ENCODE measurements around the gene NT5M.
"Not testable (repeated sequence)": the region's sequence is repeated elsewhere in the genome, so short reads cannot be mapped to it uniquely, and the experiment has no call there.

NT5M gene

DNA sequence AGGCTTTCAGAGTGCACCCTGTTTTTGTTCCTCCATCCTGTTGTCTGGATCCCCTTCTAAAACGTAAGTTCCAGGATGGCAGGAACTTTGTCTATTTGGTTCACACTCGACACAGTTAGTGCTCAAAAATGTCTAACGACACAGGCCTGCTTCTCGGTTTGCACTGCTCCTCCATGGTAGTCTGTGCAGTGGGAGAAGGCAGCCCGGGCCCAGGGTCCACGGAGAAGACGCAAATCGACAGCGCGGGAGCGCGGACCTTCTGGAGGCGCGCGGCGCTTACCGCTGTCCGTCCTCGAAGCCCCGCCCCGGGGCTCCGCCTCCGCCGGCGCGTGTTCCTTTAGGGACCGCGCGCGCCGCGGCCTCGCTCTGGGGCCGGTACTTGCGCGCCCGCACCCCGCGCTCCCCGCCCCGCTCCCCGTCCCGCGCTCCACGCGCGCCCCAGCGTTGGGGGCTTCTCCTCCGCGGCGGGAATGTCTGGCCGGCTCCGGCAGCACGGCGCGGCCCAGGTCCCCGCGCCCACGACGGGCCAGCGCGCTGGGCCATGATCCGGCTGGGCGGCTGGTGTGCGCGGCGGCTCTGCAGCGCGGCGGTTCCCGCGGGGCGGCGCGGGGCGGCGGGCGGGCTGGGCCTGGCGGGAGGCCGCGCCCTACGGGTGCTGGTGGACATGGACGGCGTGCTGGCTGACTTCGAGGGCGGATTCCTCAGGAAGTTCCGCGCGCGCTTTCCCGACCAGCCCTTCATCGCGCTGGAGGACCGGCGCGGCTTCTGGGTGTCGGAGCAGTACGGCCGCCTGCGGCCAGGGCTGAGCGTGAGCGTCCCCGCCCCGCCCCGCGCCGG lies at the start of gene NT5M:
Gene NT5M (plus strand): TSS at position 364 of the 837 bp plus-strand sequence. CDS start 178 bp downstream, at position 542.
- peak; percentile 66 for DNase-seq (ENCODE audit: low spot score)

DNA sequence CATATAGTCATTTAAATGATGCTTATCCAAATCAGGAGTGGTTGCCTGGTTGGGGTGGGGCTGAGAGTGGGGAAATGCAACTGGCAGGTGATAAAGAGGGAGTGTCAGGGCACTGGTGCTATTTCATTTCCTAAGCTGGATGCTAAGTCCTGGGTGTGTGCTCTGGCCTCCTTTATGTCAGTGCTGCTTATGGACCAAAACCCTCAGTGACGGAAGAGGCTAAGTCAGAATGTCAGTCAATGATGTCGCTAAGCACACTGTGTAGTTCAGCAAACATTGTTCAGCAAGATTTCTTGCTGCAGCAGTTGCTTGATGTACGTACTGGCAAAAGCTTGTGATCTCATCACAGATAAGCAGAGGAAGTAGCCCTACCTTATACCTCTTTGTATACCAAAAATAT lies 49.8 kb upstream of the NT5M start:
- no peak for DNase-seq (ENCODE audit: low spot score)

DNA sequence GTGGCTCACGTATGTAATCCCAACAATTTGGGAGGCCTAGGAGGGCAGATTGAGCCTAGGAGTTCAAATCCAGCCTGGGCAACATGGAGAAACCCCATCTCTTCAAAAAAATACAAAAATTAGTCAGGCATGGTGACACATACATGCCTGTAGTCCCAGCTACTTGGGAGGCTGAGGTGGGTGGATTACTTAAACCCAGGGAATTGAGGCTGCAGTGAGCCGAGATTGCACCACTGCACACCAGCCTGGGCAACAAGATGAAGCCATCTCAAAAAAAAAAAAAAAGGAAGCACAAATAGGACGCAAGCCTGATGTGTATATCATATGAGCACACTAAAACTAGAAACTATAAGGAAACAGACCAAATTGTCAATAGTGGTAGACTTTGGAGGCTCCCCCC lies 49.1 kb upstream of the NT5M start:
- DNase-seq (ENCODE audit: low spot score): no peak

DNA sequence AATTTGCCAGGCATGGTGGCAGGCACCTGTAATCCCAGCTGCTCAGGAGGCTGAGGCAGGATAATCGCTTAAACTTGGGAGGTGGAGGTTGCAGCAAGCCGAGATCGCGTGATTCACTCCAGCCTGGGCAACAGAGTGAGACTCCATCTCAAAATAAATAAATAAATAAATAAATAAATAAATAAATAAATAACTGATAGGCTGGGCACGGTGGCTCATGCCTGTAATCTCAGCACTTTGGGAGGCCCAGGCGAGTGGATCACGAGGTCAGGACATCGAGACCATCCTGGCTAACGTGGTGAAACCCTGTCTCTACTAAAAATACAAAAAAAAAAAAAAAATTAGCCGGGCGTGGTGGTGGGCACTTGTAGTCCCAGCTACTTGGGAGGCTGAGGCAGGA lies 47.5 kb upstream of the NT5M start:
- DNase-seq (ENCODE audit: low spot score): not testable (repeated sequence)

DNA sequence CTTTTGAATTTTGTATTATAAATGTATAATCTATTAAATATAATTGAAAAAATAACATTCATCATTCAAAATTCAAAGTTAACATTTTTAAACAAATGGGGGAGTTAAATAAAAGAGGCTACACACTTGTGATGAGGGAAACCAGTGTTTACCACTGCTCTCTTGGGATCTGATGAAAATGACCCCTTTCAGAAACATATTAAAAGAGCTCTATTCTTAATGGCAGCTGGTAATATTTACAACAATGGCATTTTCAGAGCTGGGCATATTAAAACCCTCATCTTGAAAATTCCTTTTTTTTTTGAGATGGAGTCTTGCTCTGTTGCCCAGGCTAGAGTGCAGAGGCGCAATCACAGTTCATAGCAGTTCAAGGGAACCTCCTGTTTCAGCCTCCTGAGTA lies 46.9 kb upstream of the NT5M start:
- DNase-seq (ENCODE audit: low spot score): no peak

DNA sequence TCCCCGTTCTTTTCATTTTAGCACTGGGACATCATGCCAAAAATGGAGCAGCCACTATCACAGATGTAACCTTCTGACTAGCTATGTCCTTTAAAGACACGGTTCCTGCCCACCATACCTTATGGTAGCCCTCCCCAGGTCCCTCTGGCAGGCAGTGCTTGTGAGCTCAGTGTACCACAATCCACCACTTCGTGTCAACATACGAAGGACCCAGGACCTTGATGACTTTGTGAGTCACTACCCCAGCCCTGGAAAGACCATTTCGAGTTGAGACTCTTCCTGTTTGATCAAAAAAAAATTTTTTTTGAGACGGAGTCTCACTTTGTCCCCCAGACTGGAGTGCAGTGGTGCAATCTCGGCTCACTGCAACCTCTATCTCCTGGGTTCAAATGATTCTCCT lies 45.2 kb upstream of the NT5M start:
- DNase-seq (ENCODE audit: low spot score): no peak

DNA sequence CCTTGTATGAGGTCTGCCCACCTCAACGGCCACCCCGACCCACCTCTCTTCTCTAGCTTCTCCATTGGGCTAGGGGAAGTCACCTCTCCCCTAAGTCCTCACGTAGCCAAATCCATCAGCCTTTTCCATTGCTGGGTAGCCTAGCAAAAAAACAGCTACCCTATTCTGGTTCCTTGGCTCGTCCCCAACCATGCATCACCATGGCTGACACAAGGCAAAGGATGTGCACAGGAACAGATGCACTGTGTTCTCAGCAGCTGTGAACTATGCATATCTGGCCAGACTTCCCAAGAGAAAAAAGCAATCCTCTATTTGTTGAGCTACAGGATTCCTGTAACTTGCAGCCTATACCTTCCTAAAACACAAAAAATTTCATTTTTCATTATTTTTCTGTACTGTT lies 44.2 kb upstream of the NT5M start:
- no peak for DNase-seq (ENCODE audit: low spot score)

DNA sequence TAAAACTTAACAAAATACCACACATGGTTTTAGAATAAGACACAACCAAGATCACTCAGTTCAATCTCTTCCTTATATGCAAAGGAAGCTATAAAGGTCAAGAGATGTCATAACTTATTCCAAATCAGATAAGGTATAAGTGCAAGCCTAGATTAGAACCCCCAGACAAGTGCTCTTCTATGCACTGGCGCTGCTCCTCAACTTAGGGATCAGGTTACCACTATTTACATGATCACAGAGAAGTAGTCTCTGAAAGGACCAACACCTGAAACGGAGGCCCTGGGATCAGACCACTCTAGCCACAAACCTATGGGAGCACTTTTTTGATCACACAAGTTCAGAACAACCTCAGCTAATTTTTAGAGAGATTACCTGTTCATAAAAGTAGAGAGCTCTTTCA lies 38.7 kb upstream of the NT5M start:
- no peak for DNase-seq (ENCODE audit: low spot score)

DNA sequence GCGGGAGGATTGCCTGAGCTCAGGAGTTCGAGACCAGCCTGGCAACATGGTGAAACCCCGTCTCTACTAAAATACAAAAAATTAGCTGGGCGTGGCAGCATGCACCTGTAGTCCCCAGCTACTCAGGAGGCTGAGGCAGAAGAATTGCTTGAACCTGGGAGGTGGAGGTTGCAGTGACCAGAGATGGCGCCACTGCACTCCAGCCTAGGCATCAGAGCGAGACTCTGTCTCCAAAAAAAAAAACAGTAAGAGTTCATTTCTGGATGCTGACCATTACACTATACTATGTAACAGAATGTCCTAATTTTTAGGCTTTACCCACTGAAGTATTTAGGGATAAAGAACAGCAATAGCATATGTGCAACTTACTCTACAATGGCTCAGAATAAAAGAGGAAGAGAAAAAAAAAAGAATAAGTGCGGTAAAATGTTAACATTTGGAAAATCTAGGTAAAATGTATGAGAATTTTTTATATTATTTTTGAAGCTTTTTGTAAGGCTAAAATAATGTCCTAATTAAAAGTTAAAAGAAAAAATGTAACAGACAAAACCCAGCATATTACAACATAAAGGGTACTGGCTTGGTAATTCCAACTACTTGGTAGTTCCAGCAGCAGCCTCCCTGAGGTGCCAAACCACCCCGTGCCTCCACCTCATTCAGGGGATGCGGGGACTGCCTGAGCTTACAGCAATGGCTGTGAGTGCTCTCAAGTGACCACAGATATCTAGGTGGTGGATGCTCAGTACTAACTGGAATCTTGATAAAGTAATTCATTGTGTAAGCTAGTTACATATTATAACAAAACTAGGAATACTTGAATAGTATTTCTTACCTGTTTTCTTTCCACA lies 33.0 kb upstream of the NT5M start:
- no peak for DNase-seq (ENCODE audit: low spot score)

DNA sequence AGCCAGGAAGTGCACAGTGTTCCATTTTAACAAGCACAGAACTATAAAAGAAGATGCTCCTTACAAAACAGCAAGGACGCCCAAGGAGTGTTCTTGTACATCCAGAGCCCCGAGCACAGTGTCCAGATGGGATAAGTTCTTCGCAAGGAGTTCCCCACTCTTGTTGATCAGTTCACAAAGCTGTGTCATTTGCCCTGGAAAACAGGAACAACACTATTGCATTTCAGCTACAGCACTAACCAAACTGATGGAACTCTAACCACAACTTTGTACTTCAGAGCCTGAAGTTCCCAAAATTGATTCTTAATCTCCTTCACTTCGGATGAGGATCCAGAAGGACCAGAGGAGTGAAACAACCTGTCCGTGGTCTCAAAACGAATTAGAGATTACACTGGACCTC lies 27.2 kb upstream of the NT5M start:
- DNase-seq (ENCODE audit: low spot score): no peak

DNA sequence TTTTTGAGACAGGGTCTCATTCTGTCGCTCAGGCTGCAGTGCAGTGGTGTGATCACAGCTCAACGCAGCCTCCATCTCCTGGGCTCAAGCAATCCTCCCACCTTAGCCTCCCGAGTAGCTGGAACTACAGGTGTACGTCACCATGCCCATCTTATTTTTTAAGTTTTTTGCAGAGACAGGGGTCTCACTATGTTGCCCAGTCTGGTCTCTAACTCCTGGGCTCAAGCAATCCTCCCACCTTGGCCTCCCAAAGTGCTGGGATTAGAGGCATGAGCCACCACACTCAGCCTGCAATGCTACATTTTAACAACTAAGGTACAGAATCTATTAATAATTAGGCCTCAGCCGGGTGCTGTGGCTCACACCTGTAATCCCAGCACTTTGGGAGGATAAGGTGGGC lies 25.7 kb upstream of the NT5M start:
- not testable (repeated sequence) for DNase-seq (ENCODE audit: low spot score)

DNA sequence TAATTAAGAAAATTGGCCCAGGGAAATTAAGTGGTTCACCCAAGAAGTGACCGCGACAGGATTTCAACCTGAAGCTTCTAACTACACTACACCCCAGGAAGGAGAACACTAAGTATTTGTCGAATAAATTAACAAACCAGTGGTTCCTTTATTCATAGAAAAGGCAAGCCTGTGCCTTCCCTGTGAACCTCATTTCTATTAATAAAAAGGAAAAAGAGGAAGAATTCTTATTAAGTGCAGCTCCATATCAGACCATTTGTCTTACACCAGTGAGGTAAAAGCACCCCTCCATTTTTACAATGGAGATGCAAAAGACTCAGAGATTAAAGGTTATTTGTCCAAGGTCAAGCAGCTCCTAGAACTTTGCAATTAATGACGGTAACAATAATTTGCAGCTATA lies 23.9 kb upstream of the NT5M start:
- DNase-seq (ENCODE audit: low spot score): no peak

DNA sequence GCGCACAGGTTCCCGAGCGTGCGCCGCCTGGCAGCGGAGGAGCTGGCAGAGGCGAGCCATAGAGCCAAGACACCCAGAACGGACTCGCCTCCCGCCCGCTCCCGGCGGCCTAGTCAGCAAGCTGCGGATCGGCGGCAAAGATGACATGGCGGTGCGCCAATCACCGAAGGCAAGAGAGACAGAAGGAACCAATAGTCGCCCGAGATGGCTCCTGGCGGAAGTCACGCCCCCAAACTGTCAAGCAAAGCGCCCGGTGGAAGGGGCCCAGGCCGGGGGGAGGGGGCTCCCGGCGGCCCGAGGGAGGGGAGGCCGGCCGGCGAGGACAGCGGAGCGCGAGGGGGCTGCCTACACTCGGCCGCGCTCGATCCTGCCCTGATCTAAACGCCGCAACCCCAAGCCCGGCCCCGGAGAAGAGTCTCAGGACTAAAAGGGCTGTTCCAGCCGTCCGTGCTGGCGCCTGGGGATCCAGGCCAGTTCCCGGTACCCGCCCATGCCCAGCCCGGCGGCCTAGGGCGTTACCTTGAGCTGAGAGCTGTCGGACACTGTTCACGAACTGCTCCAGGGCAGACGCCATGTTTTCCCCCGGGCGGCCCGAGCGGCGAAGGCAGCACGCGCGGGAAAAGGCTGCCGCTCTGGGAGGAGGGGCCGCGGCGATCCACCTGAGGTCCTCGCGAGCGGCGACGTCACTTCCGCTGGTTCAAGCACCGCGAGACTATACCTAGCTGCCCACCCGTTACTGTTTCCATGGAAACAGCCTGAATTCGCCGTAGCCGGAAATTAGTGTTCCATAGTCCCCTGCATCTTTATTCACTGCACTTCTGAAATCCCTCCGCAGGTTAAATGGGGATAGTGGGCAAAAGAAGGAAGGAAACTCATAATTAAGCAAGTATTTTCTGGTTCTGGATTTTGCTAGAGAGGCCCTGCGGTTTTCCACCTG lies 22.3 kb upstream of the NT5M start, which contains the start of gene COPS3:
Gene COPS3 (minus strand): TSS at position 634 of the 937 bp plus-strand sequence. CDS start 60 bp downstream, at position 574.
- peak; percentile 86 for DNase-seq (ENCODE audit: low spot score)

DNA sequence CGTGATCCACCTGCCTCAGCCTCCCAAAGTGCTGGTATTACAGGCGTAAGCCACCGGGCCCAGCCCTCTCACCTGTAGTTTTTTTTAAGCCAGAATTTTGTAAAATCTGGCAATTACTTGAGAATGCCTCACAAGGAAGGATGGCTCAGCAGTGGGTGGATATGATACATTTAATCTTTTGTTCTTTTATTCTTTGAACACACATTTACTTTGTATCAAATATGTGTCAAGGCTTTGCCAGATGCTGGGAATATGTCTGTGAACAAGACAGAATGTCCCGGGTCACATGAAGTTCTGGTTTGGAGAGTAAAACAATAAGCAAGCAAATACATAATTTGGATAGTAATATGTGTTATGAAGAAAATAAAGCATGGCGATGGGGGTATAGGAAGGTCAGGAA lies 17.2 kb upstream of the NT5M start:
- no peak for DNase-seq (ENCODE audit: low spot score)

DNA sequence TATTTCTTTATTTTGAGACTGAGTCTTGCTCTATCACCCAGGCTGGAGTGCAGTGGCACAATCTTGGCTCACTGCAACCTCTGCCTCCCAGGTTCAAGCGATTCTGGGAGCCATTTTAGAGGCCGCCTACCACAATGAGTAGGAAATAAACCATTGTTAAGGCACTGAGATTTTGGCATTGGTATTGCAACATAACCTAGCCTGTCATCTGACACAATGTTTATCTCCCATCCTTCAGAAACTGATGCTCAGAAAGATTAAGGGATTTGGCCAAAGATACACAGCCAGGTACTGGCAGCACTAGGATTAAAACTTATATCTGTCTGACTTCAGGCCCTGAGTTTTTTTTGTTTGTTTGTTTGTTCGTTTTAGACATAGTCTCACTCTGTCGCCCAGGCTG lies 14.1 kb upstream of the NT5M start:
- no peak for DNase-seq (ENCODE audit: low spot score)

DNA sequence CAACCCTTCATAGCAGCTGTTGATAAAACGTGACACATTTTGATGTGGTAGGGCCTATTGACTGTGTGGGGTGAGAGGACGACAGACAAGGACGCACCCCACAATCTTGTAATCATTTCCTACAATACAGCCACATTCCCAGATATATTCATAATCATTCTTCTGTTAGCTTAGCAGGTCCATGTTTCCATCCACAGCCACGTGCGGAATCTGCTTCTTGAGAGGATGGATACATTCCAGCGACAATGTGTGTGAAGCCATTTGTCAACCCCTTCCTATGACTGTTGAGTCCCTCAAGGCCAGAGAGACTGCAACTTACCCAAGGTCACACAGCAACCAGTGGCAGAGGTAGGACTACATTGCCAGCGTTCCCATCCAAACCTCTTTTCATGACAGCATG lies 13.5 kb upstream of the NT5M start:
- DNase-seq (ENCODE audit: low spot score): no peak

DNA sequence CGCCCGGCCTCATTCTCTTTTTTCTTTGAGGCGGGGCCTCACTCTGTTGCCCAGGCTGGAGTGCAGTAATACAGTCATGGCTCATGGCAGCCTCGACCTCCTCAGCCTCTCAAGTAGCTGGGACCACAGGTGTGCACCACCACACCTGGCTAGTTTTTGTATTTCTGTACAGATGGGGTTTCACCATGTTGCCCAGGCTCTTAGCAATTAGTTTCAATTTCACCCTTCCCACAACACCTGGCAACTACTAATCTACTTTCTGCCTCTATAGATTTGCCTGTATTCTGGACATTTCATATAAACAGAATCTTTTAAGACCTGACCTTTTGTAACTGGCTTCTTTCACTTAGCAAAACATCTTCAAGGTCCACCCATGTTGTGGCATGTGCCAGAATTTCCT lies 8.0 kb upstream of the NT5M start:
- no peak for DNase-seq (ENCODE audit: low spot score)

DNA sequence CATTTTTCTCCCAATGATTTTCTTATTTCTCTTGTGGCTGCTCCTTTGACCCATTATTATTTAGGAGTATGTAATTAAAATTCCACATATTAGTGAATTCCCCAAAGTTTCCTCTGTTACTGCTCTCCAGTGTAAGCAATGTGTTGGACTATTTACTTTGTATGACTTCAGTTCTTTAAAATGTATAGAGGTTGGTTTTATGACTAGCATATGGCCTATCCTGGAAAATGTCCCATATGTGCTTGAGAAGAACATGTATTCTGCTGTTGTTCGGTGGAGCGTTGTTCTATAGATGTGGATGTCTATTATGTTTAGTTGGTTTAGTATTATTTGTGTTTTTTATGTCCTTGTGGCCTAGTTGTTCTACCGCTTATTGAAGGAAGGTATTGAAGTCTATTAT lies 6.0 kb upstream of the NT5M start:
- no peak for DNase-seq (ENCODE audit: low spot score)

DNA sequence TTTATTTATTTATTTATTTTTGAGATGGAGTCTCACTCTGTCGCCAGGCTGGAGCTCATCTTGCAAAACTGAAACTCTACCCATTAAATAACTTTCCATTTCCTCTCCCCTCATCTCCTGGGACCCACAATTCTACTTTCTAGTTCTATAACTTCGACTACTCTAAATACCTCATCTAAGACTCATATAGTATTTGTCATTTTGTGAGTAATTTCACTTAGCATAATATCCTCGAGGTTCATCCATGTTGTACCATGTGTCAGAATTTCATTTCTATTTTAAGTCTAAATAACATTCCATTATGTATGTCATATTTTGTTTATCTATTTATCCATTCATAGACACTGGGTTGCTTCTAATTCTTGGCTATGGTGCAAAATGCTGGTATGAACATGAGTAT lies 5.1 kb upstream of the NT5M start:
- no peak for DNase-seq (ENCODE audit: low spot score)

DNA sequence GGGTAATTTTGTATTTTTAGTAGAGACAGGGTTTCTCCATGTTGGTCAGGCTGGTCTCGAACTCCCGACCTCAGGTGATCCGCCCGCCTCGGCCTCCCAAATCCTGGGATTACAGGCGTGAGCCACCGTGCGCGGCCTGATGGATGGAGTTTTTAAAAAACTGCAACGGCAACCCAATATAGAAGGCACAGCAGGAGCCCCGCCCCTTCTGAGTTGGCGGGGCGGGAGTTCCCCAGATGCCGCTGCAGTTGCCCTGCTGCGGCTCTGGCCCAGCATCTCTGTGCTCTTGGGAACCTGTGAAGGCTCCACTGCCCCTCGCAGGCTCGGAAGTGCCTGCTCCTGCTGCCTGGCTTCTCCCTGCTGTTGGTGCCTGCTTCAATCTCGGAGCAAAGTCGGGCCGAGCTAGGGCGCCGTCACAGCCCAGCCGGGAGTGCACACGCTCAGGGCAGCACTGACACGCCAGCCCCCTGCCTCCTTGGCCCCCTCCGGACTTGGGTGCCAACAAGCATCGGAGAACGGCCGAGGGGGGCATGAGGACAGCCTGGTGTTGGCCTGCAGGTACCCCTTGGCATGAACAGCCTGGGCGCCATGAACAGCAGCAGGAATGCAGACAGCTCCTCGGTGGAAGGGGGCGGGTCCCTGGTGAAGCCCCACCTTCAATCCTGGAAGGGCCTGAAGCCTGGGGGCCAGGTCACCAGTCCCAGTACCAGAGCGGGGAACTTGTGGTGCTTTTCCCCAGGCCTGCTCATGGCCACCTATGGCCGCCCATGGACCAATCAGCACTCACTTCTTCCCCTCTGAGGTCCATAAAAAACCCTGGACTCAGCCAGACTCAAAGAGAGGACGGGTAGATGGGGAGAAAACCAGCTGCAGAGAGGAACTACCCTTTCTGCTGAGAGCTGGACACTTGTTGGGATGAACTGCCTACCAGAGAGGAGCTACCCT lies 2.3 kb upstream of the NT5M start:
- peak; percentile 65 for DNase-seq (ENCODE audit: low spot score)

DNA sequence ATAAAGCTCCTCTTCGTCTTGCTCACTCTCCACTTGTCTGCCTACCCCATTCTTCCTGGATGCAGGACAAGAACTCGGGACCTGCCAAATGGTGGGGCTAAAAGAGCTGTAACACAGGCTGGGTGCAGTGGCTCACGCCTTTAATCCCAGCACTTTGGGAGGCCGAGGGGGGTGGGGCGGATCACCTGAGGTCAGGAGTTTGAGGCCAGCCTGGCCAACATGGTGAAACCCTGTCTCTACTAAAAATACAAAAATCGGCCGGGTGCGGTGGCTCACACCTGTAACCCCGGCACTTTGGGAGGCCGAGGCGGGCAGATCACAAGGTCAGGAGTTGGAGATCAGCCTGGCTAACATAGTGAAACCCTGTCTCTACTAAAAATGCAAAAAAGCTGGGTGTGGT lies 1.5 kb upstream of the NT5M start:
- DNase-seq (ENCODE audit: low spot score): not testable (repeated sequence)
